ENCODE results near the gene PPP2R2C.

Gene PPP2R2C

GRCh38 chr4:6348408-6348807 is 124.0 kb downstream of the PPP2R2C start:
- no peaks in the 10 kb centered on the region for H3K27me3 ChIP-seq (ENCODE audit: insufficient read depth, poor library complexity, severe bottlenecking)
- TF ChIP-seq CTCF (IDR thresholded peaks at IDR 0.05; ENCODE audit: insufficient read depth, low read length) (no peak), GABPA (IDR thresholded peaks at IDR 0.05; ENCODE audit: low read depth) (no peak), REST (IDR thresholded peaks at IDR 0.05; ENCODE audit: insufficient replicate concordance, low read depth) (no peak), SPI1 (IDR thresholded peaks at IDR 0.05; ENCODE audit: borderline replicate concordance, low read depth) (no peak), POLR2AphosphoS5 (IDR thresholded peaks at IDR 0.05; ENCODE audit: low read depth) (no peak)
- DNase-seq (ENCODE audit: low read depth in 1 of 2, low spot score in 1 of 2), result no peak
- H3K4me3 ChIP-seq (replicated peaks; ENCODE audit: insufficient read depth, low read length), result no peak overlapping the region
- H3K27ac ChIP-seq (replicated peaks), result no peak overlapping the region

- H3K27ac ChIP-seq (replicated peaks), result no peak overlapping the region
- no peaks in the 10 kb centered on the region for H3K27me3 ChIP-seq (ENCODE audit: insufficient read depth, poor library complexity, severe bottlenecking)
- TF ChIP-seq POLR2AphosphoS5 (IDR thresholded peaks at IDR 0.05; ENCODE audit: low read depth) (no peak), SPI1 (IDR thresholded peaks at IDR 0.05; ENCODE audit: borderline replicate concordance, low read depth) (no peak), GABPA (IDR thresholded peaks at IDR 0.05; ENCODE audit: low read depth) (no peak), CTCF (IDR thresholded peaks at IDR 0.05; ENCODE audit: insufficient read depth, low read length) (no peak), REST (IDR thresholded peaks at IDR 0.05; ENCODE audit: insufficient replicate concordance, low read depth) (no peak)
- DNase-seq (ENCODE audit: low read depth in 1 of 2, low spot score in 1 of 2), result no peak
- H3K4me3 ChIP-seq (replicated peaks; ENCODE audit: insufficient read depth, low read length), result no peak overlapping the region
Measured at GRCh38 chr4:6347511-6348045, 124.8 kb downstream of the PPP2R2C start.

GRCh38 chr4:6346373-6347110 is 125.9 kb downstream of the PPP2R2C start:
- no peak overlapping the region for H3K4me3 ChIP-seq (replicated peaks; ENCODE audit: insufficient read depth, low read length)
- DNase-seq (ENCODE audit: low read depth in 1 of 2, low spot score in 1 of 2), result no peak
- H3K27ac ChIP-seq (replicated peaks), result no peak overlapping the region
- H3K27me3 ChIP-seq (ENCODE audit: insufficient read depth, poor library complexity, severe bottlenecking), result peaks cover 8% of the 10 kb centered on the region
- no peak for TF ChIP-seq GABPA (IDR thresholded peaks at IDR 0.05; ENCODE audit: low read depth)
- no peak for TF ChIP-seq SPI1 (IDR thresholded peaks at IDR 0.05; ENCODE audit: borderline replicate concordance, low read depth)
- TF ChIP-seq REST (IDR thresholded peaks at IDR 0.05; ENCODE audit: insufficient replicate concordance, low read depth), result no peak
- no peak for TF ChIP-seq POLR2AphosphoS5 (IDR thresholded peaks at IDR 0.05; ENCODE audit: low read depth)
- no peak for TF ChIP-seq CTCF (IDR thresholded peaks at IDR 0.05; ENCODE audit: insufficient read depth, low read length)

All from HL-60 (cell line).